GF-D8 (cell line): ENCODE measurements around the gene TMEM130.

ENCODE experiments used
- DNase-seq: peaks from one replicate; lab custom pipeline; 2025; lab: John Stamatoyannopoulos, UW

TMEM130 gene

DNA sequence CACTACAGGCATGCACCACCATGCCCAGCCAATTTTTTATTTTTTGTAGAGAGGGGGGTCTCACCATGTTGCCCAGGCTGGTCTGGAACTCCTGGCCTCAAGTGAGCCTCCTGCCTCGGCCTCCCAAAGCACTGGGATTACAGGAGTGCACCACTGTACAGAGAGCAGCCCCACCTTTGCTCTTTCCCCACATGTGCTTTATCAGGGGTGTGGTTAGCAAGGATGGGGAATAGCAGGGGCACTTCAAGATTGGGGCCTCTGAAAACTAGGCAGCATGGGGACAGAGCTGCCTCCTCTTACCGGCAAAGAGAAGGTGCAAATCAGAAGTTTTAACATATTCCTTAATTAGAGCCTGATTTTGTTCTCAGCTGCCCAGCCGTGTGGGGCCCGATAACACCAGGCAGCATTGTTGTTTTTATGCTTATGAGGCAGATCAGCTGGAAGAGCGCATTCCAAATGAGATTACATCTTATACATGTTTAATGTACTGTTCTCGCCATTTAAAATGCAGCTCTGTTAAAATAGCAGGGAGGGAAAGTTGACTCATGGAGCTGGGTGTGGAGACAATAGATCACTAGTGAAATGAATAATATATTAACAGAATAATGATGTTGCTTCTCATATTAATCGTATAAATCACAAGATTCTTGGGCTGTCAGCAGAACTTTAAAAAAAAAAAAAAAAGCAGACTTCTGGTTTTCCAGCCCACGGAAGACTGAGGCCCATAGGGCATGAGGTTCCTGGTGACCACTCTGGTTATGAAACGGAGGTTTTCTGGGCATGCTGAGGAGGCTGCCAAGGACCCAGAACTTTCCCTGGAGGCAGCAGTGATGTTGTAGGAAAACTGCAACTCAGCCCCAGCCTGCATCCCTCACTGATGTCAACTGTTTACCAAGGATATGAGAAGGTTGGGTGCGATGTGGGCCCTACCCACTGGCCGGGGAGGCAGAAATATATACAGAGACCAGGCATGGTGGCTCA is 62.5 kb downstream of the TMEM130 start:
- no peak for DNase-seq

DNA sequence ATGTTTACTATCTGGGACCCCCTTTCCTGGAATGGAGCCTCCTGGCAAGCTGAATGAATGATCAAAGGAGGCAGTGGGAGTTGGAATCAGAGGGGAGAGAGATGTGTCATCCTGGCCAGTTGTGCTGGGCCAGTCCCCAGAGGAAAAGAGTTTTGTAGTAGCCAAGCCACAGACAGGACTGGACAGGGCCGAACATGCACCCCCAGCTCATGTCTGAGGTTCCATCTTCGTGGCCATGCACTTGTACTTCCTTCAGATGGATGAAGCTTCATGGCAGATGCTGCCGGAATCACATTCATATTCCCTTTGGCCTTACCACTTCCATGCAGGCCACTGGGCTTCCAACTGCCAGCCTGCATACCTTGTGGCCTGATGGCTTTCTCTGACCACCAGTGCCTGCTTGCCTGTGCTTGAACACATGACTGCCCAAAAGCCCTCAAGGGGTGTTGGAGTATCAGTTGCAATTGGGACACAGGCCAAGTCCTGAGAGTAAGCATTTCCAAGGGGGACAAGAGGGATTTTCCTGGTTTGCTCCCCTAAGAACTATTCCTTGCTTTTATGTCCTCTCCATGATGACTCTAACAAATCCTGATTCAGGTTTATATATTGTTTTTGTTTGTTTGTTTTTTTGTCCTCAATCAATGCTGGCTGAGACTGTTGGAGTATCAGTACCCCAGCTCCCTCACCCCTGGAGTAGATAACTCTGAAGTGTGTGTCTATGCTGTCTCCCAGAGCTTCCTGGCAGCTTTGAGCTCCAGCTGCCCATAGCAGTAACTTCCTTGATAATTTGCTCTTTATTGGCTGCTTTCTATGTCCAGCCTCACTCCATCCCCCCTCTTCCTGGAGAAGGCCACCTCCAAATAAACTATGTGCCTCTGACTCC is 63.6 kb downstream of the TMEM130 start:
- no peak for DNase-seq

GRCh38 chr7:98802781-98803110 is 67.1 kb downstream of the TMEM130 start:
- DNase-seq, result no peak

GRCh38 chr7:98802088-98802780 is 67.6 kb downstream of the TMEM130 start:
- no peak for DNase-seq

- no peak for DNase-seq
Observed at GRCh38 chr7:98800996-98801395, 68.8 kb downstream of the TMEM130 start.

DNA sequence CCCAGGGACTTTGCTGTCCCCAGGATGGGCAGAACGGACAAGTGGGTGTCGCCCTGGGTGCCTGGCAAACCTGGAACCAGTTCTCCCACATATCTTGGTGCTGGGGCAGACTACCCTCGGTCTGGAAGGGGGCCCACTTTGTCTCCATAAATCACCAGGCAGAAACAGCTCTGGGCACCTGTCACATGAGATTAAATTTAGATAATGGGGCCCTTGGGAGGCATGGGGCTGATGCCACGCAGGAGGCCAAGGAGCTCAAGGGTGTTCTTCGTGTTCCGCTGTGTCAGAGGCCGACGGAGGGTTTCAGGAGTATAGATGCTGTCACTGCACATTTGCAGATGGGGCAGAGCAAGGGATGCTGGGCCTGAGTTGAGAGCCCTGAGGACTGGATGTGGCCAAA is 72.7 kb downstream of the TMEM130 start:
- DNase-seq, result no peak
